Neural progenitor cell (in vitro differentiated cells): ENCODE results near the gene SCUBE2. TPM values are rescaled to one million over a fixed set of nuclear protein-coding genes. Genes with fewer than 3 reads are reported as not detected.

Source experiments
- DNase-seq: peaks from one replicate; pipeline ENCODE4 v3.0.0-alpha.2; 2016; ENCODE audit warnings: low spot score
- H2AFZ ChIP-seq: fragments of 200-600 bp; sonication (generic); replicated peaks from 2 replicates; pipeline ENCODE4 v1.6.1; 2016; ENCODE audit warnings: antibody characterized with exemption
- H3F3A ChIP-seq: fragments of 200-600 bp; sonication (generic); 2 replicates; pipeline ENCODE4 v1.6.1; 2016; ENCODE audit warnings: antibody characterized with exemption, low read depth
- H3K27ac ChIP-seq: fragments of 200-600 bp; sonication (generic); 2 replicates; pipeline ENCODE4 v1.5.1; 2016; ENCODE audit warnings: mild to moderate bottlenecking
- H3K27me3 ChIP-seq: fragments of 200-600 bp; sonication (generic); 2 replicates; pipeline ENCODE4 v1.6.1; 2016; ENCODE audit warnings: mild to moderate bottlenecking, moderate library complexity
- H3K36me3 ChIP-seq: fragments of 200-600 bp; sonication (generic); 2 replicates; pipeline ENCODE4 v1.5.1; 2016
- H3K4me1 ChIP-seq: fragments of 200-600 bp; sonication (generic); 2 replicates; pipeline ENCODE4 v1.6.1; 2016; ENCODE audit warnings: mixed run types
- H3K4me2 ChIP-seq: fragments of 200-600 bp; sonication (generic); 2 replicates; pipeline ENCODE4 v1.6.1; 2016
- H3K4me3 ChIP-seq: fragments of 200-600 bp; sonication (generic); 2 replicates; pipeline ENCODE4 v1.5.1; 2016
- H3K79me2 ChIP-seq: fragments of 200-600 bp; sonication (generic); 2 replicates; pipeline ENCODE4 v1.6.1; 2016; ENCODE audit warnings: low read depth
- H3K9ac ChIP-seq: fragments of 200-600 bp; sonication (generic); 2 replicates; pipeline ENCODE4 v1.6.1; 2016
- H3K9me3 ChIP-seq: fragments of 200-600 bp; sonication (generic); 2 replicates; pipeline ENCODE4 v1.5.1; 2016; ENCODE audit warnings: low read depth
- H4K20me1 ChIP-seq: fragments of 200-600 bp; sonication (generic); 2 replicates; pipeline ENCODE4 v1.6.1; 2016; ENCODE audit warnings: low read depth
- H3K27ac Mint-ChIP-seq: 3 replicates; pipeline ENCODE4 v1.8.0; 2021; ENCODE audit warnings: mixed read lengths
- H3K27me3 Mint-ChIP-seq: 2 replicates; pipeline ENCODE4 v1.8.0; 2022; ENCODE audit warnings: low read depth, mild to moderate bottlenecking, inconsistent platforms, moderate library complexity, mixed read lengths; ENCODE audit not compliant: insufficient read depth
- H3K36me3 Mint-ChIP-seq: 3 replicates; pipeline ENCODE4 v1.8.0; 2021; ENCODE audit warnings: mixed read lengths
- H3K4me1 Mint-ChIP-seq: 3 replicates; pipeline ENCODE4 v1.8.0; 2021; ENCODE audit warnings: mixed read lengths
- H3K4me3 Mint-ChIP-seq: 3 replicates; pipeline ENCODE4 v1.8.0; 2021; ENCODE audit warnings: mild to moderate bottlenecking, moderate library complexity, mixed read lengths
- H3K9me3 Mint-ChIP-seq: 3 replicates; pipeline ENCODE4 v1.8.0; 2020; ENCODE audit warnings: mixed read lengths
- CTCF ChIP-seq: fragments of 200-600 bp; sonication (generic); IDR thresholded peaks from 2 replicates; pipeline ENCODE4 v1.5.1; 2017; ENCODE audit warnings: antibody characterized with exemption, mild to moderate bottlenecking
- EZH2 ChIP-seq: fragments of 200-600 bp; sonication (generic); IDR thresholded peaks from 2 replicates; pipeline ENCODE4 v1.6.1; 2017; ENCODE audit warnings: antibody characterized with exemption, mild to moderate bottlenecking, moderate library complexity
- EZH2phosphoT487 ChIP-seq: fragments of 200-600 bp; sonication (generic); IDR thresholded peaks from 2 replicates; pipeline ENCODE4 v1.6.1; 2017; ENCODE audit warnings: antibody characterized with exemption
- total RNA-seq: library from RNA; depleted of rRNA; stranded (reverse); fragments of >200 nt; gene quantifications from 2 replicates; pipeline ENCODE4 v1.2.3, GENCODE V29; 2015; ENCODE audit warnings: low replicate concordance

SCUBE2 gene
- total RNA-seq, 1 donor from 2014 or later, result 42.1 TPM

GRCh38 chr11:9039863-9040262 lies 51.5 kb downstream of the SCUBE2 start:
- no peak overlapping the region for H2AFZ ChIP-seq
- H3K36me3 ChIP-seq, result no peaks in the 10 kb centered on the region
- H3K27ac Mint-ChIP-seq, result no peak overlapping the region

DNA sequence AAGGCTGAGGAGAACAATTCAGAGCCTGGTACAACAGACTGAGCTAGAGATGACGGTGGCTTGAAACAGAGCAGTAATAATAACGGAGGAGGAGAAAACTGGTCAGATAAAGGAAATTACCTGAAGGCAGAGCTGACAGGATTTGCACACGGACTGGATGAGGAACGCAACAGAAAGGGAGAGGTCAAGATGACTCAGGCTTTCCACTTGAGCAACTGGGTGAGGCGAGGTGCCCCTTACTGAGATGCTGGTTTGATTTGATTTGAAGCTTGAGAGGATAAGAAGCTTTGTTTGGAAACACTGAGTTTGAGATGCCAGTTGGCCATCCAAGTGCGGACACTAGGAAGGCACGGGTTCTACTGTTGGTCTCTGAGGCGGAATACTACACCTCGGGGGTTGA lies 52.2 kb downstream of the SCUBE2 start:
- Histone ChIP-seq H3F3A (peaks cover 53% of the 10 kb centered on the region), H3K27me3 (no peaks in the 10 kb centered on the region), H3K9ac (no peak overlapping the region), H3K4me2 (no peak overlapping the region), H3K9me3 (no peaks in the 10 kb centered on the region), H3K36me3 (no peaks in the 10 kb centered on the region), H4K20me1 (no peaks in the 10 kb centered on the region), H3K4me3 (no peak overlapping the region), H3K27ac (peak overlapping the region; percentile 98), H2AFZ (no peak overlapping the region), H3K79me2 (no peaks in the 10 kb centered on the region), H3K4me1 (peaks cover 56% of the 10 kb centered on the region)
- Mint-ChIP-seq H3K27me3 (peaks cover 9% of the 10 kb centered on the region), H3K9me3 (peaks cover 7% of the 10 kb centered on the region), H3K4me3 (no peak overlapping the region), H3K36me3 (peaks cover 9% of the 10 kb centered on the region), H3K4me1 (peaks cover 35% of the 10 kb centered on the region), H3K27ac (no peak overlapping the region)
- no peak for TF ChIP-seq EZH2
- no peak for DNase-seq

More at GRCh38 chr11:9039863-9040262, 51.5 kb downstream of the SCUBE2 start:
- Mint-ChIP-seq H3K4me3 (no peak overlapping the region), H3K9me3 (peaks cover 7% of the 10 kb centered on the region), H3K27me3 (peaks cover 7% of the 10 kb centered on the region), H3K4me1 (peaks cover 38% of the 10 kb centered on the region), H3K36me3 (peaks cover 7% of the 10 kb centered on the region)
- Histone ChIP-seq H3F3A (peaks cover 46% of the 10 kb centered on the region), H4K20me1 (no peaks in the 10 kb centered on the region), H3K4me3 (no peak overlapping the region), H3K9me3 (no peaks in the 10 kb centered on the region), H3K9ac (no peak overlapping the region), H3K27ac (no peak overlapping the region), H3K4me2 (no peak overlapping the region), H3K27me3 (no peaks in the 10 kb centered on the region), H3K4me1 (peaks cover 62% of the 10 kb centered on the region), H3K79me2 (no peaks in the 10 kb centered on the region)
- TF ChIP-seq EZH2, result no peak
- TF ChIP-seq EZH2phosphoT487, result no peak
- TF ChIP-seq CTCF, result no peak
- DNase-seq, result no peak

GRCh38 chr11:9038541-9038940 lies 52.9 kb downstream of the SCUBE2 start:
- H3K4me2 ChIP-seq, result no peak overlapping the region
- no peaks in the 10 kb centered on the region for H3K27me3 ChIP-seq
- no peak overlapping the region for H3K4me3 ChIP-seq
- Mint-ChIP-seq H3K9me3 (peaks cover 7% of the 10 kb centered on the region), H3K4me3 (no peak overlapping the region), H3K27me3 (peaks cover 9% of the 10 kb centered on the region), H3K27ac (peak overlapping the region; percentile 76), H3K36me3 (peaks cover 11% of the 10 kb centered on the region), H3K4me1 (peaks cover 35% of the 10 kb centered on the region)
- peaks cover 56% of the 10 kb centered on the region for H3F3A ChIP-seq
- no peaks in the 10 kb centered on the region for H4K20me1 ChIP-seq
- H3K9ac ChIP-seq, result no peak overlapping the region
- no peak overlapping the region for H2AFZ ChIP-seq
- no peaks in the 10 kb centered on the region for H3K79me2 ChIP-seq
- no peaks in the 10 kb centered on the region for H3K36me3 ChIP-seq
- H3K4me1 ChIP-seq, result peaks cover 55% of the 10 kb centered on the region
- no peaks in the 10 kb centered on the region for H3K9me3 ChIP-seq
- no peak for TF ChIP-seq EZH2
- no peak for TF ChIP-seq CTCF
- TF ChIP-seq EZH2phosphoT487, result no peak
- peak overlapping the region; percentile 98 for H3K27ac ChIP-seq
- DNase-seq, result no peak

DNA sequence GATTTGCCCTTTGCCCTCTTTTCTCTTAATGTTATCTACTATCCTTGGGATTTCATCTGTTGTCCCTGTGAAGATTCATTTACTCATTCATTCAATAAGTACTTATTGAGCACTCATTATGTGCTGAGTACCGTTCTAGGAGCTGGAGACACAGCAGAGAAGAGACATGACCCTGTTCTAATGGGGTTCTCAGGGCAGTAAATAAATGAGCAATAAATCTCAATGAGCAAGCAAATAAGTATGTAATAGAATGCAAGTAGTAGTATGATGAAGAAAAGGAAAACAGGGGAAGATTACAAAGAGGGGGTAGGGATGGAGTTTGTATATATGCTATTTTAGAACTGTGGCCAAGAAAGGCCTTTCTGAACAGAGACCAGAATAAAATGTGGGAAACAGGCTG lies 53.4 kb downstream of the SCUBE2 start:
- Histone ChIP-seq H3K79me2 (no peaks in the 10 kb centered on the region), H3K4me2 (peak overlapping the region; percentile 30), H3F3A (peaks cover 56% of the 10 kb centered on the region), H3K4me3 (no peak overlapping the region), H4K20me1 (no peaks in the 10 kb centered on the region), H2AFZ (no peak overlapping the region), H3K36me3 (no peaks in the 10 kb centered on the region), H3K9me3 (no peaks in the 10 kb centered on the region), H3K27me3 (no peaks in the 10 kb centered on the region), H3K4me1 (peaks cover 53% of the 10 kb centered on the region), H3K27ac (peak overlapping the region; percentile 98), H3K9ac (no peak overlapping the region)
- peak overlapping the region; percentile 76 for H3K27ac Mint-ChIP-seq
- peaks cover 35% of the 10 kb centered on the region for H3K4me1 Mint-ChIP-seq
- no peak overlapping the region for H3K4me3 Mint-ChIP-seq
- H3K27me3 Mint-ChIP-seq, result peaks cover 9% of the 10 kb centered on the region
- peaks cover 11% of the 10 kb centered on the region for H3K36me3 Mint-ChIP-seq
- no peak for DNase-seq
- TF ChIP-seq CTCF (no peak), EZH2 (no peak), EZH2phosphoT487 (no peak)
- peaks cover 7% of the 10 kb centered on the region for H3K9me3 Mint-ChIP-seq
